AG08395 (cell line): ENCODE data around the gene ERC1.
"Not testable (repeated sequence)": the region's sequence is repeated elsewhere in the genome, so short reads cannot be mapped to it uniquely, and the experiment has no call there.

Experiments used
- DNase-seq: peaks from one replicate; pipeline ENCODE4 v3.0.0; 2012; ENCODE audit warnings: mixed read lengths, low spot score

ERC1 gene

GRCh38 chr12:1353451-1353850 lies 362.4 kb downstream of the ERC1 start:
- DNase-seq = no peak

- no peak for DNase-seq
These were observed 364.4 kb downstream of the ERC1 start for GRCh38 chr12:1355396-1355795.

- not testable (repeated sequence) for DNase-seq
These were observed 364.8 kb downstream of the ERC1 start for GRCh38 chr12:1355871-1356270.

- no peak for DNase-seq
These were observed 365.3 kb downstream of the ERC1 start for GRCh38 chr12:1356285-1356684.

GRCh38 chr12:1357171-1357570 lies 366.1 kb downstream of the ERC1 start:
- peak; percentile 32 for DNase-seq

- DNase-seq = no peak
These were observed 366.7 kb downstream of the ERC1 start for GRCh38 chr12:1357711-1358110.

GRCh38 chr12:1360441-1361210 lies 369.6 kb downstream of the ERC1 start:
- DNase-seq = peak; percentile 49

GRCh38 chr12:1362143-1362662 lies 371.2 kb downstream of the ERC1 start:
- no peak for DNase-seq

- no peak for DNase-seq
These were observed 374.7 kb downstream of the ERC1 start for GRCh38 chr12:1365703-1366102.

GRCh38 chr12:1367331-1368291 lies 376.6 kb downstream of the ERC1 start:
- no peak for DNase-seq

- DNase-seq = no peak
These were observed 378.4 kb downstream of the ERC1 start for GRCh38 chr12:1369460-1369859.

- DNase-seq = no peak
These were observed 379.0 kb downstream of the ERC1 start for GRCh38 chr12:1369938-1370500.

- DNase-seq = peak; percentile 78
These were observed 383.1 kb downstream of the ERC1 start for GRCh38 chr12:1373901-1374735.

- DNase-seq = no peak
These were observed 384.3 kb downstream of the ERC1 start for GRCh38 chr12:1375323-1375722.

- DNase-seq = no peak
These were observed 386.1 kb downstream of the ERC1 start for GRCh38 chr12:1377117-1377516.

GRCh38 chr12:1377681-1378080 lies 386.7 kb downstream of the ERC1 start:
- no peak for DNase-seq

GRCh38 chr12:1380171-1380851 lies 389.3 kb downstream of the ERC1 start:
- no peak for DNase-seq

GRCh38 chr12:1382151-1382550 lies 391.1 kb downstream of the ERC1 start:
- no peak for DNase-seq

- no peak for DNase-seq
These were observed 391.8 kb downstream of the ERC1 start for GRCh38 chr12:1382826-1383225.

- DNase-seq = no peak
These were observed 392.7 kb downstream of the ERC1 start for GRCh38 chr12:1383758-1384157.

GRCh38 chr12:1384910-1385309 lies 393.9 kb downstream of the ERC1 start:
- DNase-seq = no peak
